Esophagus (tissue), 2 donors: Measurements from ENCODE around the gene SLX9. TPM values are rescaled to one million over a fixed set of nuclear protein-coding genes. Genes with fewer than 3 reads are reported as not detected.

Source experiments
- H3K27ac ChIP-seq, 2 donors: one replicate each; pipeline ENCODE4 v1.5.1; 2013; ENCODE audit warnings: low read depth in 2 of 2, mild to moderate bottlenecking in 2 of 2, inconsistent platforms in 1 of 2, low read length in 1 of 2, moderate library complexity in 1 of 2
- H3K27me3 ChIP-seq, 2 donors: one replicate each; pipeline ENCODE4 v1.6.1; 2013; ENCODE audit warnings: low read length in 2 of 2, control low read depth in 1 of 2, mild to moderate bottlenecking in 1 of 2; ENCODE audit not compliant: insufficient read depth in 2 of 2, control insufficient read depth in 1 of 2
- H3K36me3 ChIP-seq, 2 donors: one replicate each; pipeline ENCODE4 v1.6.1; 2013; ENCODE audit warnings: low read length in 1 of 2; ENCODE audit not compliant: control insufficient read depth in 2 of 2, insufficient read depth in 2 of 2
- H3K4me1 ChIP-seq, 2 donors: one replicate each; pipeline ENCODE4 v1.6.1; 2013; ENCODE audit warnings: low read length in 1 of 2; ENCODE audit not compliant: control insufficient read depth in 2 of 2, insufficient read depth in 2 of 2
- H3K4me3 ChIP-seq, 2 donors: one replicate each; pipeline ENCODE4 v1.5.1; 2013; ENCODE audit warnings: low read length in 2 of 2, mild to moderate bottlenecking in 2 of 2, low read depth in 1 of 2, moderate library complexity in 1 of 2
- H3K9me3 ChIP-seq, 2 donors: one replicate each; pipeline ENCODE4 v1.6.1; 2013; ENCODE audit warnings: mild to moderate bottlenecking in 2 of 2, low read depth in 1 of 2, low read length in 1 of 2, moderate library complexity in 1 of 2; ENCODE audit not compliant: control insufficient read depth in 2 of 2, insufficient read depth in 1 of 2
- WGBS, 2 donors: extraction: QIAGEN DNeasy Blood & Tissue Kit; methylation state at CpG; one replicate each; pipeline ENCODE4 v1.1.7; 2013; 5-methylcytosine and 5-hydroxymethylcytosine counted together
- polyA plus RNA-seq, 2 donors: library from polyadenylated mRNA; stranded (reverse); fragments of 200-250 nt; gene quantifications; one replicate each; pipeline ENCODE4 v1.2.3, GENCODE V29; 2013
- donor health status: healthy with polysubstance abuse.
- donor health status: Bipolar disorder and iron deficiency.

Gene SLX9
- polyA plus RNA-seq, 2 donors, result 12.4 to 16.1 TPM

DNA sequence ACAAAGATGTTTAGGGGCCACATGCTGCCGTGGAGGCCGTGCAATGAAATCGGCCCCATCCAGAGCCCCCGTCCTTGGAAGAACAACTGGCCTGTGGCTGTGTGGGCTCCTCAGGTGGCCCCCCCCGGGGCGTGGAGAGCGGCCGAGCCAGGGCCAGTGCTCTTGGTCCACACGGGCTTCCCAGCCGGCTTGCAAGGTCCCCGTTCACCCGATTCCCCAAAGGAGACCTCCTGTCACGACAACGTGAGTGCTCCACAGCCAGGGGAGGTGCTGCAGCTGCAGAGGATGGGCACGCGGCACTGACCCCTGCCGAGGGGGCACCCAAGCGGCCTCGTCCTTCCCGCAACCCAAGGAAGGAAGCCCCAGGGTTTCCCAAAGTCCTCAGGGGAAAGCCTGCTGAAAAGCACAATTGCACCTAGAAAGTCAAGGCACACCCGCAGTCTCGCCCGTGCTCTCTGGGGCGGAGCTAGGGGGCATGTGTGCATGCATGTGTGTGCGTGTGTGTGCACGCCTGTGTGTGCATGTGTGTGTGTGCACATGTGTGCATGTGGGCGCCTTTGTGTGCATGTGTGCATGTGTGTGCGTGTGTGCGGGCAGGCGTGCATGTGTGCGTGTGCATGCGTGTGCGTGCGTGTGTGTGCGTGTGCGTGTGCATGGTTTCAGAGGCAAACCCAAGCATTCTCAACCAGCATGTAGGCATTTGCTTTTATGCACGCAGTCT, 48.2 kb downstream of the SLX9 start:
- no peaks in the 10 kb centered on the region for H3K9me3 ChIP-seq
- WGBS, 2 donors, result 72 to 76% methylated on average over 37 of the region's 37 CpGs
- H3K27ac ChIP-seq, result no peak overlapping the region

DNA sequence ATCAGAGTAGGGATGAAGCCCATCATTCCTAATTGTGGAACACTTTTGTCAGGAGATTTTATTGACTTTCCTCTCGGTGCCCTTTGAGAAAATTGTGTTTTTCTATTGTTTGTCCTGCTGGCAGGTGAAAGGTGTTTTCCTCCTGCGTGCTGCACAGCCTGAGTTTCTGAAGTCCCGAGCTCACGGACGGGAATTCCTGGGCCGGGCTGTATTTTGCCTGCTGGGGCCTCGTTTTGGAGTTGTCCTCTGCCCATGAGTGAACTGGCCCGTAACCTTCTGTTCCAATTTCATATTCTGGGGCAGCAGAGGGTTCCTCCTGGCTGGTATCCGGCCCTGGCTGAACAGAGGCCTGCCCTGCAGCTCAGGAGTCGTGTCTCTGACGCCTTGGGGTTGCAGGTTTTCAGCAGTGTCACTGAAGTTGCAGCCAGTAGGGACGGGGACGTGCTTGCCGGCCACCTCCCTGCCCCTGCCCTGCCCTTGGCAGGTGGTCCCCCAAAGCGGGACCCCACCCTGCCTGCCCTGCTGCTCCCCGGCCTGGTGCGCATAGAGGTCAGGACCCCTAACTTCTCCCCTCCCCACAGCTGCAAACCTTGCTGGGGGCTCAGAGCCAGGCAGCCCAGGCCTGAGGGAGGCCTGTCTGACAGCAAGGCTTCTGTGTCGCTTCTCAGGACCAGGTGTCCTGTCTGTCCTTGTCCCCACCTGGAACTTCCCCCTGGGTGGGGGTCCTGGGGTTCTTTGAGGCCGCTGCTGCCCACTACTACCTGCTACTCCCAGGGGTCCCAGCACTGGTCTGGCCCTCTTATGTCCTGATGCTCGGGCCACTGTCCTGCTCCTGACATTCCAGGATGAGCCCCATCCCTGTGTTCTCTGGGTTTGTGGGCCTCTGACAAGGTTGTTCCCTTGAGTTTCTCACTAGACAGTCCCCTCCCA, 49.0 kb downstream of the SLX9 start:
- Histone ChIP-seq H3K27ac (peak overlapping the region in 1 of 2 donors; percentile 27), H3K4me3 (no peak overlapping the region), H3K36me3 (no peaks in the 10 kb centered on the region), H3K4me1 (peaks cover 2 to 9% of the 10 kb centered on the region in 2 donors), H3K27me3 (no peaks in the 10 kb centered on the region), H3K9me3 (no peaks in the 10 kb centered on the region)
- 73 to 81% methylated on average over 19 to 20 of the region's 20 CpGs for WGBS, 2 donors

More for the DNA sequence above, 48.2 kb downstream of the SLX9 start:
- no peaks in the 10 kb centered on the region for H3K36me3 ChIP-seq
- H3K4me1 ChIP-seq, result peaks cover 0 to 4% of the 10 kb centered on the region in 2 donors
- no peaks in the 10 kb centered on the region for H3K27me3 ChIP-seq
- H3K4me3 ChIP-seq, result no peak overlapping the region

DNA sequence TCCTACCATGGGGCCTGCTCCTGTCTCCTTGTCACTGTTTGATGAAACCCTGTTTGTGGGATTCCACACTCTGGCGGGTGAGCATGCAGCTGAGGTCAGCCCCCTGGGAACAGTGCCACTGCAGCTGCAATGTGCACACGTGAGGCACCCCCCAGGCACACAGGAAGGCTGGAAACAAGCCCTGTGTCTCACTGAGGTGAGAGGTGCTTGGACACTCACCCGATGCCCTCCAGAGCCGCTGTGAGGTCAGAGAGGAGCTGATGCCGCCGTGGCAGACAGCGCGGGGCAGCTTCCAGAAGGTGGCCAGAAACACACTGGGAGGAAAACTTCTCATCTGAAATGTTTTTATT, 49.7 kb downstream of the SLX9 start:
- Histone ChIP-seq H3K27ac (no peak overlapping the region), H3K36me3 (no peaks in the 10 kb centered on the region), H3K4me3 (no peak overlapping the region), H3K9me3 (no peaks in the 10 kb centered on the region), H3K27me3 (no peaks in the 10 kb centered on the region), H3K4me1 (peaks cover 2 to 11% of the 10 kb centered on the region in 2 donors)
- 63 to 65% methylated on average over 8 of the region's 8 CpGs for WGBS, 2 donors

GRCh38 chr21:44989943-44990780, 50.3 kb downstream of the SLX9 start:
- Histone ChIP-seq H3K4me1 (peaks cover 4 to 15% of the 10 kb centered on the region in 2 donors), H3K27ac (peak overlapping the region; percentile 34 to 48)
- 82 to 85% methylated on average over 53 of the region's 53 CpGs for WGBS, 2 donors

DNA sequence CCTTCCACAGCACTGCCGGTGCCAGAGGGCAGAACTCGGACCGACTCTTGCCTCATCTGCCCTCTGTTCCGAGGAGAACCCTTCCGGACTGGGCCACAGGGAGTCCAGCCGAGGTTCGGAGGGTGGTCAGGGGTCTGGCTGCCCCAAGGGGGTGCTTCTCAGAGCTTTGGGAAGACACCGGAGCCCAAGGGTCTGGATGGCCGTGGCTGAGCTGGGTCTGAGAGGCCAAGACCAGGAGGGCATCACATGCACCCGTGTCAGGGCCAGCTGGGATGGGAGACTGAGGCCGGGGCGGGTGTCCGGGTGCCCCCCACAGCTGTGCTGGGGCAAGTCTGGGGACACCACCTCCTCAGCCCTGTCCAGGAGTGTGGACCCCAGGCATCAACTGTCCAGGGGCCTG, 51.1 kb downstream of the SLX9 start:
- no peak overlapping the region for H3K4me3 ChIP-seq
- H3K27me3 ChIP-seq, result no peaks in the 10 kb centered on the region
- H3K9me3 ChIP-seq, result no peaks in the 10 kb centered on the region
- peak overlapping the region in 1 of 2 donors; percentile 2 for H3K27ac ChIP-seq
- H3K4me1 ChIP-seq, result peaks cover 8 to 19% of the 10 kb centered on the region in 2 donors
- no peaks in the 10 kb centered on the region for H3K36me3 ChIP-seq
- 83 to 89% methylated on average over 11 to 13 of the region's 13 CpGs for WGBS, 2 donors

More at GRCh38 chr21:44989943-44990780, 50.3 kb downstream of the SLX9 start:
- Histone ChIP-seq H3K9me3 (no peaks in the 10 kb centered on the region), H3K36me3 (no peaks in the 10 kb centered on the region), H3K27me3 (no peaks in the 10 kb centered on the region), H3K4me3 (no peak overlapping the region)

DNA sequence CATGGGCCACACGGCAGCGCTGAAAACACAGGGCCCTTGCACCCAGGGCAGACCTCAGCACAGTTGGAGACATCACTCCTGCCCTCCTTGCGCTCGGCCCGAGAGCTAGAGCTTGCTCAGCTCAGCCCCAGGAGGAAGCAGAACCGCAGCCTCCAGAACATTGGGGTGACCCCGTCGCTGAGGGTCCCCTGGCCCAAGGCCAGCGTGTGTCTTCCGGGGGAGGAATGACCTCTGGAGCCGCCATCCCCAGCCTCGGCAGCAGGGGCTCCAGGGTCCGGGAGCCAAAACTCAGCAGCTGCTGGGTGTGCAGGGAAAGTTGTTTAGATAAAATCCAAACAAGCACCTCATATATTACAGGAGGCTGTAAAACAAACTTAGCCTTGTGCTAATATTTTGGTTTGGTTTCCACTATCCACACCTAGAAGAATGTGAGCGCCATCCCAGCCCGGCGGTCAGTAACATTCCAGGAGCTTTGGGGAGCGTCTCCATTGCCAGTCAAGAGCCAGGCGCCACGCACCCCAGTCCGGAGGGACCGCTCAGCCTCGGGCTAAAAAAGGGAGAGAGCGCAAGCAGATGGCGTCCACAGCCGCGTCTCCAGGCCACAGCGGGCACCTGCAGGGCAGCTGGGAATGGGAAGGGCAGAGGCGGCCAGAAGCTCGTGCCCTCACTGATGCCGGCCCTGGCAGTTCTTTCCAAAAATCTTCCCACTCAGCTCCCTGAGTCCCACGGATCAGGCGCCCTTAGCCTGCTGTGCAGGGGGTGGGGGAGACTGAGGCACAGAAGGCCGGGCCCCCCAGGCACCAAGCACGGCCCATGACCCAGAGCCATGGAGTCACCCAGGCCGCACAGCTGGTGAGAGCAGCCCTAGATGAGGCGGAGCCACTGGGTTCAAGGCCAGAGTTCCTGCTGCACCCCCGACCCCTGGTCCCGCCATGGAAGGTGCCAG, 52.0 kb downstream of the SLX9 start:
- Histone ChIP-seq H3K36me3 (no peaks in the 10 kb centered on the region), H3K27me3 (no peaks in the 10 kb centered on the region), H3K27ac (peak overlapping the region in 1 of 2 donors; percentile 61), H3K4me1 (peaks cover 8 to 19% of the 10 kb centered on the region in 2 donors), H3K4me3 (no peak overlapping the region), H3K9me3 (no peaks in the 10 kb centered on the region)
- WGBS, 2 donors, result 67 to 68% methylated on average over 38 of the region's 38 CpGs

- Histone ChIP-seq H3K9me3 (no peaks in the 10 kb centered on the region), H3K36me3 (no peaks in the 10 kb centered on the region), H3K27me3 (no peaks in the 10 kb centered on the region), H3K4me3 (no peak overlapping the region), H3K27ac (peak overlapping the region in 1 of 2 donors; percentile 59), H3K4me1 (peaks cover 8 to 19% of the 10 kb centered on the region in 2 donors)
- WGBS, 2 donors, result 81 to 88% methylated on average over 12 to 13 of the region's 13 CpGs
Measured at GRCh38 chr21:44992608-44993031, 52.8 kb downstream of the SLX9 start.

GRCh38 chr21:44993321-44994046, 53.7 kb downstream of the SLX9 start:
- H3K27me3 ChIP-seq, result no peaks in the 10 kb centered on the region
- no peaks in the 10 kb centered on the region for H3K36me3 ChIP-seq
- H3K9me3 ChIP-seq, result no peaks in the 10 kb centered on the region
- 83 to 86% methylated on average over 16 to 20 of the region's 20 CpGs for WGBS, 2 donors
- H3K27ac ChIP-seq, result peak overlapping the region; percentile 56 to 70
- H3K4me3 ChIP-seq, result no peak overlapping the region
- H3K4me1 ChIP-seq, result peaks cover 8 to 19% of the 10 kb centered on the region in 2 donors
